GM12878 (cell line): ENCODE data around the gene GMNN. TPM values are rescaled to one million over a fixed set of nuclear protein-coding genes. Genes with fewer than 3 reads are reported as not detected.
"Not testable (repeated sequence)": the region's sequence is repeated elsewhere in the genome, so short reads cannot be mapped to it uniquely, and the experiment has no call there.

Experiments used
- ATAC-seq: fragments of 200-7000 bp; cut with Tn5 transposase; 3 replicates; pipeline ENCODE4 v1.9.1; 2020; ENCODE audit warnings: mild to moderate bottlenecking, moderate library complexity
- BruUV-seq: library from RNA; stranded (reverse); fragments of 400-500 nt; replicated peaks from 2 replicates; lab custom pipeline; 2021; lab: Mats Ljungman, UMichigan
- CTCF ChIA-PET: fragments of 300-600 bp; sonication (Branson Sonifier 250); formaldehyde crosslinking; extraction: SDS; loops from one replicate; lab custom pipeline; 2021; ENCODE audit warnings: inconsistent platforms; lab: Yijun Ruan, JAX
- POLR2A ChIA-PET: fragments of 350-600 bp; formaldehyde crosslinking; extraction: SDS; loops from one replicate; lab custom pipeline; 2021; ENCODE audit warnings: inconsistent platforms; lab: Charles Lee
- RAD21 ChIA-PET: fragments of 300-600 bp; sonication (Branson Sonifier 250); formaldehyde crosslinking; loops from one replicate; lab custom pipeline; 2023; ENCODE audit warnings: antibody characterized with exemption; ENCODE audit not compliant: unreplicated experiment; lab: Charles Lee
- SMC1A ChIA-PET: fragments of 300-600 bp; sonication (Branson Sonifier 250); formaldehyde crosslinking; loops from one replicate; lab custom pipeline; 2023; ENCODE audit not compliant: unreplicated experiment, uncharacterized antibody; lab: Charles Lee
- DNase-seq: peaks from one replicate; pipeline ENCODE4 v3.0.0-alpha.2; 2011; ENCODE audit warnings: low read depth, low spot score
- FAIRE-seq: peaks from 3 replicates; lab custom pipeline; 2011; peaks lifted over from hg19 to GRCh38; lab: Jason Lieb, UNC
- H2AFZ ChIP-seq: 2 replicates; pipeline ENCODE4 v1.6.0; 2011; ENCODE audit warnings: low read depth, low read length, control low read depth; ENCODE audit not compliant: control insufficient read depth
- H3K27ac ChIP-seq: 2 replicates; pipeline ENCODE4 v1.5.1; 2011; ENCODE audit warnings: control low read depth; ENCODE audit not compliant: control insufficient read depth, insufficient read depth
- H3K27me3 ChIP-seq, 2 experiments: replicated peaks in 1 of 2; 2 replicates each; pipeline versions ENCODE4 v1.6.0 to v1.6.1; 2011; ENCODE audit warnings: low read length in 1 of 2; ENCODE audit not compliant: control insufficient read depth in 2 of 2, insufficient read depth in 2 of 2
- H3K36me3 ChIP-seq, 2 experiments: 2 replicates each; pipeline ENCODE4 v1.5.1; 2011; ENCODE audit warnings: low read length in 1 of 2; ENCODE audit not compliant: control insufficient read depth in 2 of 2, insufficient read depth in 2 of 2
- H3K4me1 ChIP-seq: 2 replicates; pipeline ENCODE4 v1.6.1; 2011; ENCODE audit warnings: mild to moderate bottlenecking, low read length, moderate library complexity, mixed read lengths; ENCODE audit not compliant: control insufficient read depth, insufficient read depth
- H3K4me2 ChIP-seq: 2 replicates; pipeline ENCODE4 v1.6.0; 2011; ENCODE audit warnings: control low read depth; ENCODE audit not compliant: control insufficient read depth, insufficient read depth
- H3K4me3 ChIP-seq: fragments of 200-600 bp; sonication (generic); 2 replicates; pipeline ENCODE4 v1.5.1; 2016
- H3K79me2 ChIP-seq: 2 replicates; pipeline ENCODE4 v1.6.0; 2011; ENCODE audit warnings: low read length; ENCODE audit not compliant: control insufficient read depth, insufficient read depth
- H3K9ac ChIP-seq: 2 replicates; pipeline ENCODE4 v1.8.0; 2011; ENCODE audit warnings: low read length, control low read depth, mixed read lengths; ENCODE audit not compliant: control insufficient read depth, insufficient read depth
- H3K9me3 ChIP-seq: replicated peaks from 3 replicates; pipeline ENCODE4 v1.5.1; 2011; ENCODE audit warnings: mild to moderate bottlenecking, low read length; ENCODE audit not compliant: control insufficient read depth, insufficient read depth
- H4K20me1 ChIP-seq: 2 replicates; pipeline ENCODE4 v1.6.0; 2011; ENCODE audit not compliant: control insufficient read depth, insufficient read depth
- CHD1 ChIP-seq: IDR thresholded peaks from 2 replicates; pipeline ENCODE4 v1.6.1; 2012; ENCODE audit warnings: low read depth, low read length, improper control_type of control experiment
- JUND ChIP-seq: IDR thresholded peaks from 2 replicates; pipeline ENCODE4 v1.6.1; 2012; ENCODE audit warnings: low read depth, mild to moderate bottlenecking, low read length, improper control_type of control experiment, moderate library complexity
- RBBP5 ChIP-seq: fragments of 200-600 bp; sonication (generic); conservative IDR thresholded peaks from 2 replicates; pipeline ENCODE4 v1.6.1; 2016
- WGBS: methylation state at CpG from one replicate; pipeline ENCODE4 v1.1.6; 2016; ENCODE audit warnings: low lambda C conversion rate; ENCODE audit not compliant: insufficient replicate concordance, insufficient coverage; ENCODE audit errors: missing lambda C conversion rate; 5-methylcytosine and 5-hydroxymethylcytosine counted together
- in situ Hi-C: fragments of 300-500 bp; cut with MboI; formaldehyde crosslinking; loops from 9 replicates; pipeline ENCODE4 v1.14.3; 2018; ENCODE audit warnings: mixed read lengths
- intact Hi-C: fragments of 100-400 bp; cut with micrococcal nuclease; formaldehyde crosslinking; loops from one replicate; pipeline ENCODE4 v1.14.2; 2022; ENCODE audit not compliant: unreplicated experiment
- polyA plus RNA-seq, 11 experiments: library from polyadenylated mRNA; depleted of rRNA in 4 of 11; unstranded in 6 of 11; stranded (reverse) in 5 of 11; fragments of >200 nt; fragmentation: Nextera tagmentation in 4 of 11; fragmentation: Illumina TruSeq in 1 of 11; extraction: Ambion mirVana in 4 of 11; extraction: Trizol in 1 of 11; gene quantifications; 1 replicate in 1 of 11; 2 replicates in 10 of 11; pipeline versions ENCODE4 v1.2.1 to v1.2.3, GENCODE V29; 2011 to 2016; ENCODE audit warnings: inconsistent platforms in 2 of 11, missing spikeins in 2 of 11, low read depth in 1 of 11
- total RNA-seq, 4 experiments: library from RNA; depleted of rRNA in 3 of 4; stranded (reverse); fragments of >200 nt in 3 of 4; fragmentation: Illumina TruSeq in 1 of 4; extraction: Trizol in 1 of 4; gene quantifications; 2 replicates each; pipeline versions ENCODE4 v1.2.1 to v1.2.3, GENCODE V29; 2013 to 2021
- TF ChIP-seq, protein P1 (sequence below): fragments of 450-650 bp; IDR thresholded peaks from 2 replicates; pipeline ENCODE4 v1.6.1; 2014; ENCODE audit warnings: mild to moderate bottlenecking

GMNN gene
- total and polyA plus RNA-seq, 10 of the 15 experiments (the other 5 are each of a cell fraction or from before 2014, with no cell fraction given) = 51.9 to 153 (median 105) TPM

DNA sequence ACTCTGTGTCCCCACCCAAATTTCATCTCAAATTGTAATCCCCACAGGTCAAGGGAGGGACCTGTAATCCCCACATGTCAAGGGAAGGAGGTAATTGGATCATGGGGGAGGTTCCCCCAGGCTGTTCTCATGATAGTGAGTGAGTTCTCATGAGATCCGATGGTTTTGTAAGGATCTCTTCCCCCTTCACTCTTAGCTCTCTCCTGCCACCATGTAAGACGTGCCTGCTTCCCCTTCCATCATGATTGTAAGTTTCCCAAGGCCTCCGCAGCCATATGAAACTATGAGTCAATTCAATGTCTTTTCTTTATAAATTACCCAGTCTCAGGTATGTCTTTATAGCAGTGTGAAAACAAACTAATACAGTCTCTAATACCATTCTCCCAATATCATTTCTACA lies 23.9 kb upstream of the GMNN start:
- DNase-seq, H2AFZ ChIP-seq, H3K27me3 ChIP-seq, H3K9ac ChIP-seq, H4K20me1 ChIP-seq, POLR2A ChIA-PET, H3K4me3 ChIP-seq, H3K27ac ChIP-seq, H3K4me1 ChIP-seq, in situ Hi-C loops, SMC1A ChIA-PET, CTCF ChIA-PET, H3K79me2 ChIP-seq, H3K4me2 ChIP-seq, ATAC-seq, RAD21 ChIA-PET, intact Hi-C loops, H3K36me3 ChIP-seq, BruUV-seq, FAIRE-seq, H3K9me3 ChIP-seq: not testable (repeated sequence)
- WGBS = 52% methylated on average over 3 of the region's 3 CpGs

DNA sequence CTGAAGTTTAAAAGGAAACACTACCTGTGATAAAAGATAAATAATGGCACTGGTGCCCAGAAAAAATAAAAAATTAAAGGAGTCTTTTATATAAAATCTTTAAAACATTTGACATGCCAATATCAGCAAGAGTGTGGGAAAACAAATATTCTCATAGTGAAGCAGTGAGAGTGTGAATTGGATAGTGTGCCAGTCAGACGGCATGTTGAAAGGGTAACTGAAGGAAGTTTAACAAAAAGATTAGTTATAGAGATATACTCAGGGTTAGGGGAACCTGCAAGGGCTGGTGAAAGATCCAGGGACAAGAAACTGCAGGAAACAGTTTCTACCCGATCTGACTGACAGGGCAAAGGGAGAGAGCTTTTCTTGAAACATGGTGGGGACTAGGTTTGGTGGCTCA lies 22.2 kb upstream of the GMNN start:
- ChIA-PET SMC1A (no interaction called here), POLR2A (no interaction called here), CTCF (interaction anchor here (2.6 kb wide), 1 partner anchor 14 kb away, joined by 8 read pairs; no protein-coding TSS in a partner anchor), RAD21 (no interaction called here)
- BruUV-seq = no TSS peak
- 61% methylated on average over 2 of the region's 2 CpGs for WGBS
- H3K9ac ChIP-seq = no peak overlapping the region
- no peaks in the 10 kb centered on the region for H3K36me3 ChIP-seq
- H3K4me3 ChIP-seq = no peak overlapping the region
- FAIRE-seq (no peak), DNase-seq (no peak), ATAC-seq (no peak)
- in situ Hi-C loops (no loop called here), intact Hi-C loops (no loop called here)
- H2AFZ ChIP-seq = no peak overlapping the region
- no peak overlapping the region for H3K4me2 ChIP-seq
- H3K27me3 ChIP-seq = no peaks in the 10 kb centered on the region
- H3K79me2 ChIP-seq = no peaks in the 10 kb centered on the region
- no peak overlapping the region for H3K27ac ChIP-seq
- H3K4me1 ChIP-seq = no peaks in the 10 kb centered on the region
- no peaks in the 10 kb centered on the region for H4K20me1 ChIP-seq
- H3K9me3 ChIP-seq = peaks cover 2% of the 10 kb centered on the region; the same call in 2 of the 3 replicates
- no peak for TF ChIP-seq RBBP5
- TF ChIP-seq, protein P1, sequence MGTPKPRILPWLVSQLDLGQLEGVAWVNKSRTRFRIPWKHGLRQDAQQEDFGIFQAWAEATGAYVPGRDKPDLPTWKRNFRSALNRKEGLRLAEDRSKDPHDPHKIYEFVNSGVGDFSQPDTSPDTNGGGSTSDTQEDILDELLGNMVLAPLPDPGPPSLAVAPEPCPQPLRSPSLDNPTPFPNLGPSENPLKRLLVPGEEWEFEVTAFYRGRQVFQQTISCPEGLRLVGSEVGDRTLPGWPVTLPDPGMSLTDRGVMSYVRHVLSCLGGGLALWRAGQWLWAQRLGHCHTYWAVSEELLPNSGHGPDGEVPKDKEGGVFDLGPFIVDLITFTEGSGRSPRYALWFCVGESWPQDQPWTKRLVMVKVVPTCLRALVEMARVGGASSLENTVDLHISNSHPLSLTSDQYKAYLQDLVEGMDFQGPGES = no peak
- TF ChIP-seq CHD1 = no peak
- TF ChIP-seq JUND = no peak
